Suppressor macrophage treated with lipopolysaccharide for 4 hours (primary cell): ENCODE data around the gene NOX3.
"Not testable (repeated sequence)": the region's sequence is repeated elsewhere in the genome, so short reads cannot be mapped to it uniquely, and the experiment has no call there.

ENCODE experiments used
- DNase-seq: peaks from one replicate; pipeline ENCODE4 v3.0.0-alpha.2; 2020

The NOX3 gene

GRCh38 chr6:155455766-155456165, at the start of gene NOX3:
Gene NOX3, minus strand, starts transcription at chr6:155455839. Its CDS starts 39 bp downstream, at chr6:155455800.
- no peak for DNase-seq

GRCh38 chr6:155504848-155505607, 49.4 kb upstream of the NOX3 start:
- no peak for DNase-seq

GRCh38 chr6:155502393-155502792, 46.8 kb upstream of the NOX3 start:
- no peak for DNase-seq

- DNase-seq = no peak
Measured at GRCh38 chr6:155499574-155499973, 43.9 kb upstream of the NOX3 start.

GRCh38 chr6:155498370-155498769, 42.7 kb upstream of the NOX3 start:
- DNase-seq = no peak

GRCh38 chr6:155497273-155497672, 41.6 kb upstream of the NOX3 start:
- DNase-seq = no peak

GRCh38 chr6:155495011-155495768, 39.6 kb upstream of the NOX3 start:
- DNase-seq = no peak

GRCh38 chr6:155493694-155494143, 38.1 kb upstream of the NOX3 start:
- peak; percentile 18 for DNase-seq

- no peak for DNase-seq
Measured at GRCh38 chr6:155493026-155493693, 37.5 kb upstream of the NOX3 start.

GRCh38 chr6:155492061-155492735, 36.6 kb upstream of the NOX3 start:
- no peak for DNase-seq

- no peak for DNase-seq
Measured at GRCh38 chr6:155491421-155491820, 35.8 kb upstream of the NOX3 start.

GRCh38 chr6:155488197-155488596, 32.6 kb upstream of the NOX3 start:
- not testable (repeated sequence) for DNase-seq

- no peak for DNase-seq
Measured at GRCh38 chr6:155487371-155488130, 31.9 kb upstream of the NOX3 start.

- no peak for DNase-seq
Measured at GRCh38 chr6:155486721-155487294, 31.2 kb upstream of the NOX3 start.

GRCh38 chr6:155485756-155486155, 30.1 kb upstream of the NOX3 start:
- no peak for DNase-seq

GRCh38 chr6:155483858-155484257, 28.2 kb upstream of the NOX3 start:
- DNase-seq = no peak

GRCh38 chr6:155481215-155481614, 25.6 kb upstream of the NOX3 start:
- no peak for DNase-seq

GRCh38 chr6:155473741-155474140, 18.1 kb upstream of the NOX3 start:
- no peak for DNase-seq

GRCh38 chr6:155472886-155473285, 17.2 kb upstream of the NOX3 start:
- DNase-seq = no peak

GRCh38 chr6:155470979-155471616, 15.5 kb upstream of the NOX3 start:
- DNase-seq = not testable (repeated sequence)

GRCh38 chr6:155468543-155468942, 12.9 kb upstream of the NOX3 start:
- DNase-seq = not testable (repeated sequence)
